Measurements from ENCODE around the gene TMCO4. TPM values are rescaled to one million over a fixed set of nuclear protein-coding genes. Genes with fewer than 3 reads are reported as not detected.

The TMCO4 gene
- total and polyA plus RNA-seq, 2 donors (not counting 3 experiments of a cell fraction or from before 2014, with no cell fraction given), result 7.6 to 10.3 TPM

GRCh38 chr1:19643602-19644394, 155.9 kb downstream of the TMCO4 start, which contains the start of gene NBL1:
Gene NBL1 (plus strand): TSS chr1:19644311. CDS start chr1:19655031, 10,720 bp downstream.
- Histone ChIP-seq H3K27ac (ENCODE audit: insufficient read depth, low read depth, low read length) (no peak within 1 kb of the TSS), H3K9me1 (replicated peaks; ENCODE audit: control insufficient read depth, extremely low read depth, insufficient read depth, low read length) (no peaks in the 10 kb centered on the region), H3K9ac (replicated peaks; ENCODE audit: extremely low read depth, insufficient read depth, low read length) (peak within 1 kb of the TSS; percentile 29), H3K4me1 (ENCODE audit: control insufficient read depth, extremely low read depth, insufficient read depth, low read length) (peaks cover 12% of the 10 kb centered on the region), H3K36me3 (ENCODE audit: control insufficient read depth in 2 of 2, extremely low read depth in 1 of 2, insufficient read depth in 2 of 2, low read length in 2 of 2) (no peaks in the 10 kb centered on the region), H3K4me3 (replicated peaks in 1 of 3; ENCODE audit: insufficient read depth in 1 of 3, low read depth in 1 of 3, low read length in 3 of 3) (peak within 1 kb of the TSS; percentile 31 to 49 (median 31)), H2AFZ (ENCODE audit: low read depth, low read length) (peak within 1 kb of the TSS; percentile 85), H3K9me3 (replicated peaks; ENCODE audit: control insufficient read depth, insufficient read depth, low read length) (no peaks in the 10 kb centered on the region), H3K4me2 (ENCODE audit: insufficient read depth, low read length) (peak within 1 kb of the TSS; percentile 72), H3K27me3 (ENCODE audit: control insufficient read depth in 2 of 2, insufficient read depth in 2 of 2, low read length in 2 of 2) (peaks cover 0 to 1% of the 10 kb centered on the region in 2 experiments), H3K79me2 (ENCODE audit: control insufficient read depth, insufficient read depth, low read length) (peaks cover 6% of the 10 kb centered on the region), H4K20me1 (replicated peaks; ENCODE audit: control insufficient read depth, extremely low read depth, insufficient read depth, low read length) (no peaks in the 10 kb centered on the region)
- intact Hi-C loops (cut with micrococcal nuclease) (loop anchor here (1.0 to 2.0 kb wide), 3 partner anchors 47 to 205 kb away; a partner anchor contains a TSS), dilution Hi-C loops (cut with MboI; ENCODE audit: extremely low pct_ligation_motif_present, low sequenced_read_pairs) (loop anchor here (25.0 kb wide), 1 partner anchor 231 kb away; no protein-coding TSS in a partner anchor)
- DNase-seq (ENCODE audit: low read depth, low spot score), result peak; percentile 54
- ChIA-PET CTCF (interaction anchor here (1.1 to 4.7 kb wide), 8 partner anchors 10 to 253 kb away, joined by 3 to 21 read pairs (median 5); a partner anchor contains a TSS), POLR2A (interaction anchor here (0.6 kb wide), 1 partner anchor 46 kb away, joined by 4 read pairs; no protein-coding TSS in a partner anchor)
- TF ChIP-seq FOS (IDR thresholded peaks at IDR 0.05; ENCODE audit: borderline replicate concordance, insufficient read depth, low read length) (no peak), GATA2 (IDR thresholded peaks at IDR 0.05; ENCODE audit: insufficient read depth, insufficient read length, low read depth, low read length) (no peak), MYC (IDR thresholded peaks at IDR 0.05; ENCODE audit: low read depth, low read length) (no peak), POLR2AphosphoS5 (IDR thresholded peaks at IDR 0.05; ENCODE audit: insufficient read depth, low read depth, low read length) (no peak), EZH2 (IDR thresholded peaks at IDR 0.05; ENCODE audit: borderline replicate concordance, low read depth, low read length, severe bottlenecking) (no peak)
- BruUV-seq (replicated peaks), result no TSS peak
- peak; percentile 60 for FAIRE-seq
